RWPE2 (cell line): ENCODE results near the gene AQP10.
"Not testable (repeated sequence)": the region's sequence is repeated elsewhere in the genome, so short reads cannot be mapped to it uniquely, and the experiment has no call there.

ENCODE experiments used
- ATAC-seq: fragments of 200-7000 bp; cut with Tn5 transposase; 3 replicates; pipeline ENCODE4 v1.9.1; 2021; ENCODE audit warnings: low read depth
- DNase-seq: peaks from one replicate; pipeline ENCODE4 v3.0.0-alpha.2; 2020; ENCODE audit warnings: low spot score
- H3K27ac ChIP-seq: fragments of 450-650 bp; 2 replicates; pipeline ENCODE4 v1.5.1; 2017; ENCODE audit warnings: mild to moderate bottlenecking; ENCODE audit not compliant: poor library complexity, severe bottlenecking
- H3K27me3 ChIP-seq: fragments of 250-450 bp; sonication (Bioruptor Pico); 2 replicates; pipeline ENCODE4 v1.5.1; 2021; ENCODE audit warnings: mild to moderate bottlenecking, moderate library complexity; ENCODE audit not compliant: insufficient read depth, poor library complexity, severe bottlenecking
- H3K36me3 ChIP-seq: fragments of 250-450 bp; sonication (Bioruptor Pico); 2 replicates; pipeline ENCODE4 v1.5.1; 2020; ENCODE audit warnings: low read depth, mild to moderate bottlenecking, moderate library complexity
- H3K4me1 ChIP-seq: fragments of 250-450 bp; sonication (Bioruptor Pico); 2 replicates; pipeline ENCODE4 v1.5.1; 2021; ENCODE audit warnings: mild to moderate bottlenecking, moderate library complexity; ENCODE audit not compliant: insufficient read depth, poor library complexity, severe bottlenecking
- H3K4me3 ChIP-seq: fragments of 250-450 bp; sonication (Bioruptor Pico); 2 replicates; pipeline ENCODE4 v1.5.1; 2021; ENCODE audit warnings: mild to moderate bottlenecking, moderate library complexity; ENCODE audit not compliant: severe bottlenecking
- H3K9me3 ChIP-seq: fragments of 250-450 bp; sonication (Bioruptor Pico); 2 replicates; pipeline ENCODE4 v1.5.1; 2021; ENCODE audit warnings: mild to moderate bottlenecking, moderate library complexity; ENCODE audit not compliant: severe bottlenecking
- TF ChIP-seq, protein P1 (sequence below): fragments of 450-650 bp; IDR thresholded peaks from one replicate; pipeline ENCODE4 v1.5.1; 2017; ENCODE audit warnings: mild to moderate bottlenecking, moderate library complexity; ENCODE audit not compliant: poor library complexity, severe bottlenecking

Gene AQP10

DNA sequence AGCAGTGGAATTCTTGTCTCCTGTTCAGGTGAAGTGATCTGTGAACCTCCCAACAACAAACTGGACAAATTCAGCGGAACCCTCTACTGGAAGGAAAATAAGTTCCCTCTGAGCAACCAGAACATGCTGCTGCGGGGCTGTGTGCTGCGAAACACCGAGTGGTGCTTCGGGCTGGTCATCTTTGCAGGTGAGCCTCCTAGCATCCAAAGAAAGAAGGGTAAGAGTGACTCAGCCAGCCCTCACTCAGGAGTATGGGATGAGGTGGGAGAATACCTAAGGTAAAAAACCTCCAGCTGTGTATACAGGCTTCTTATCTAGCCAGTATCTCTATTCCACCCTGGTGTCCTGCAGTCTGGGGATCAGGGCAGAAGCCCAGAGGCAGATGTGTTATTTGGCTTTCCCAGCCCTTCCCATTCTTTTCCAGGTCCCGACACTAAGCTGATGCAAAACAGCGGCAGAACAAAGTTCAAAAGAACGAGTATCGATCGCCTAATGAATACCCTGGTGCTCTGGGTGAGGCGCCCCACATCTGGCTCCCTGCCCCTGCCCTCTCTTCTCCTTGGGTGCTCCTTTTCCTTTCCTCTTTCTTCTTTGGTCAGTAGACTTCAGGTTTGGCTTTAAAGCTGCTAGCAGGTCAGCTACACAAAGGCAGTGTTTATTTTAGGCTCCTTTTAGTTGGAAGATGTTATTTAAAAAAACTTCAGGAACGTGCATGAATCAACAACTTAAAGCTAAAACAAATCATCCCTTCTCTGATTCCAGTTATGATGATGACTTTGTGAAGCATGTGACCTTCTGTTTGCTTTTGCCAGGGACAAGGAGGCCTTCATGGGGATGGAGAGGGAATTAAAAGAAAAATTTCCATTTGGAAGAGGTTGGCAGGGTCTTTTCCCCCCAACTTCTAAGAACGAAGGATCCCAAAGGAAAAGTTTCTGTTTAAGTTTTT is 13.5 kb downstream of the AQP10 start:
- no peaks in the 10 kb centered on the region for H3K27me3 ChIP-seq
- H3K27ac ChIP-seq, result no peak overlapping the region
- no peaks in the 10 kb centered on the region for H3K4me1 ChIP-seq
- ATAC-seq (no peak), DNase-seq (no peak)
- TF ChIP-seq, protein P1, sequence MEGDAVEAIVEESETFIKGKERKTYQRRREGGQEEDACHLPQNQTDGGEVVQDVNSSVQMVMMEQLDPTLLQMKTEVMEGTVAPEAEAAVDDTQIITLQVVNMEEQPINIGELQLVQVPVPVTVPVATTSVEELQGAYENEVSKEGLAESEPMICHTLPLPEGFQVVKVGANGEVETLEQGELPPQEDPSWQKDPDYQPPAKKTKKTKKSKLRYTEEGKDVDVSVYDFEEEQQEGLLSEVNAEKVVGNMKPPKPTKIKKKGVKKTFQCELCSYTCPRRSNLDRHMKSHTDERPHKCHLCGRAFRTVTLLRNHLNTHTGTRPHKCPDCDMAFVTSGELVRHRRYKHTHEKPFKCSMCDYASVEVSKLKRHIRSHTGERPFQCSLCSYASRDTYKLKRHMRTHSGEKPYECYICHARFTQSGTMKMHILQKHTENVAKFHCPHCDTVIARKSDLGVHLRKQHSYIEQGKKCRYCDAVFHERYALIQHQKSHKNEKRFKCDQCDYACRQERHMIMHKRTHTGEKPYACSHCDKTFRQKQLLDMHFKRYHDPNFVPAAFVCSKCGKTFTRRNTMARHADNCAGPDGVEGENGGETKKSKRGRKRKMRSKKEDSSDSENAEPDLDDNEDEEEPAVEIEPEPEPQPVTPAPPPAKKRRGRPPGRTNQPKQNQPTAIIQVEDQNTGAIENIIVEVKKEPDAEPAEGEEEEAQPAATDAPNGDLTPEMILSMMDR, result no peak
- no peaks in the 10 kb centered on the region for H3K9me3 ChIP-seq
- peaks cover 69% of the 10 kb centered on the region for H3K36me3 ChIP-seq
- H3K4me3 ChIP-seq, result no peak overlapping the region

DNA sequence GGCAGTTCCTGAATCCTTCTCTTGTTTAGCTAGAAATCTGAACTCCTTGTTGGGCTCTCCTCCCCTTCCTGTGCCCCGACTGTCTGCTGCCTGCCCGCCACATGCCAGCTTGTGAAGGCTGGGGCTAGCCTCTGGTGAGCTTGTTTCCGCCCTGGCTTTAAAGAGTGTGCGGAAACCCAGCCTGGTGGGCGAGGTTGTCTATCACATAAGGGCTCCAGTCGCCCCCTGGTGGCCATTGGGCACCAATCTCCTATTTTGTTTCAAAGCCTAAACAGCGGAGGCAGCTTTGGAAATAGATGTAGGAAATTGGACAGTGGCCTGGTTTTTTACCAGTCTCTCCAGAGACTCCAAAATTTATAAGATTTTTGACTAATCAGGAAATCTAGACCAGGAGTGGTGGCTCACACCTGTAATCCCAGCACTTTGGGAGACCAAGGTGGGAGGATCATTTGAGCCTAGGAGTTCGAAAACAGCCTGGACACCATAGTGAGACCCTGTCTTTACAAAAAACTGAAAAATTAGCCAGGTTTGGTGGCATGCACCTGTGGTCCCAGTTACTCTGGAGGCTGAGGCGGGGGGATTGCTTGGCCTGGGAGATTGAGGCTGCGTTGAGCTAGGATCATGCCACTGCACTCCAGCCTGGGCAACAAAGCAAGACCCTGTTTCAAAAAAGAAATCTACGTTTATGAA is 14.3 kb downstream of the AQP10 start:
- Histone ChIP-seq H3K4me1 (no peaks in the 10 kb centered on the region), H3K9me3 (no peaks in the 10 kb centered on the region), H3K27ac (no peak overlapping the region), H3K4me3 (no peak overlapping the region), H3K27me3 (no peaks in the 10 kb centered on the region), H3K36me3 (peaks cover 74% of the 10 kb centered on the region)
- TF ChIP-seq, protein P1, result peak; percentile 90
- ATAC-seq (peak; percentile 64), DNase-seq (no peak)

DNA sequence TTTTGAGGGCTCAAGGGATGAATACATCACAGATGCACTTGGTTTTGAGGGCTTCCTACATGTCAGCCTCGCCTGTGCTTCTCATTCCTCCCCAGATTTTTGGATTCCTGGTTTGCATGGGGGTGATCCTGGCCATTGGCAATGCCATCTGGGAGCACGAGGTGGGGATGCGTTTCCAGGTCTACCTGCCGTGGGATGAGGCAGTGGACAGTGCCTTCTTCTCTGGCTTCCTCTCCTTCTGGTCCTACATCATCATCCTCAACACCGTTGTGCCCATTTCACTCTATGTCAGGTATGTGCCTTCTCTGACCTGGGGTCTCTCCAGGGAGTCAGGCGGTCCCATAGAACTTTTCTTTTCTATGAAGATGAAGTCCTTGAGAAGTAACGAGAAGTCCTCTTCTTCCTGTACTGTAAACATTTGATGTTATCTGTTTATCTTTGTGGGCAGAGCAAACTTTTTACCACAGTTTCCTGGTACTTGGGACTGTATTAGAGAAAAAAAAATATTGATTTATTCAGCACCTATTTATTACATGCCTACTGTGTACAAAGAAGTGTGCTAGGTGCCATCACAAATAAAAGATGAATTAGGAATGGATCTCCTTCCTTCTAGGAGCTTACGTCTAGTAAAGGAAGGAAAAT is 16.5 kb downstream of the AQP10 start:
- no peaks in the 10 kb centered on the region for H3K27me3 ChIP-seq
- no peaks in the 10 kb centered on the region for H3K4me1 ChIP-seq
- H3K9me3 ChIP-seq, result no peaks in the 10 kb centered on the region
- TF ChIP-seq, protein P1, result no peak
- no peak overlapping the region for H3K27ac ChIP-seq
- H3K36me3 ChIP-seq, result peaks cover 62% of the 10 kb centered on the region
- no peak overlapping the region for H3K4me3 ChIP-seq
- no peak for DNase-seq
- ATAC-seq, result no peak

DNA sequence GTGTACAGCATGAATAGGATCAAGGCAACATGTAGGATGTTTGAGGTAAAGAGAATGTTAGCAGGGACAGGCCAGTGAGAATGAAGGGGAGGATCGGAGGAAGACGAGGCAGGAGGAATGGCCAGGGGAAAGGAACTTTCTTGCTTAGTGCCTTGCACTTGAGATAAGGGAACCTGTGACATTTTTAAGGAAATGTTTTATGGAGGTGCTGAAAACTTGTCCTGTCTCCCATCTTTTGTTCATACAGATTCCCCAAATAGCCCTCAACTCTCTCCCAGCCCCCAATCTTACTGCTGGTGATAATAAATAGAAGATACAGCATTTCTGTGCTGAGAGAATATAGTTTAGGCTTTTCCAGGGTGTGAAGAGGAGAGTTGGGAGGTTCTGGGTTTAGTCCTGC is 18.0 kb downstream of the AQP10 start:
- H3K4me1 ChIP-seq, result no peaks in the 10 kb centered on the region
- no peaks in the 10 kb centered on the region for H3K27me3 ChIP-seq
- peaks cover 65% of the 10 kb centered on the region for H3K36me3 ChIP-seq
- TF ChIP-seq, protein P1, result no peak
- no peaks in the 10 kb centered on the region for H3K9me3 ChIP-seq
- no peak overlapping the region for H3K4me3 ChIP-seq
- no peak overlapping the region for H3K27ac ChIP-seq
- no peak for ATAC-seq
- no peak for DNase-seq

DNA sequence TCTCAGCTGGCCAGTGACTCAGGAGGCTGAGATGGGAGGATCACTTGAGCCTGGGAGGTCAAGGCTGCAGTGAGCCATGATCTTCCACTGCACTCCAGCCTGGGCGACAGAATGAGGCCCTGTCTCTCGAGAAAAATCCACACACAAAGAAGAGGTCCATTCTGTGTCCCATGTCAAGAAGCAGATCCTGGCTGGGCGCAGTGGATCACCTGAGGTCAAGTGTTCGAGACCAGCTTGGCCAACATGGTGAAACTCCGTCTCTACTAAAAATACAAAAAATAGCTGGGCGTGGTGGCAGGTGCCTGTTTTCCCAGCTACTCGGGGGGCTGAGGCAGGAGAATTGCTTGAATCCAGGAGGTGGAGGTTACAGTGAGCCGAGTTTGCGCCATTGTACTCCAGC is 20.5 kb downstream of the AQP10 start:
- H3K36me3 ChIP-seq, result peaks cover 71% of the 10 kb centered on the region
- H3K4me1 ChIP-seq, H3K27me3 ChIP-seq, H3K9me3 ChIP-seq, ATAC-seq, H3K4me3 ChIP-seq, H3K27ac ChIP-seq, DNase-seq: not testable (repeated sequence)
